ENCODE data around the gene KRTAP12-1.
"Not testable (repeated sequence)": the region's sequence is repeated elsewhere in the genome, so short reads cannot be mapped to it uniquely, and the experiment has no call there.

KRTAP12-1 gene

GRCh38 chr21:44682580-44683151 lies 703 bp upstream of the KRTAP12-1 start:
- no peak overlapping the region for H3K4me3 Mint-ChIP-seq
- H3K9me3 Mint-ChIP-seq, result no peaks in the 10 kb centered on the region
- H3K27ac Mint-ChIP-seq, result no peak overlapping the region

GRCh38 chr21:44681152-44681551 lies 811 bp downstream of the KRTAP12-1 start:
- Mint-ChIP-seq H3K4me3 (no peak overlapping the region), H3K27me3 (ENCODE audit: low read depth) (peaks cover 38% of the 10 kb centered on the region), H3K9me3 (no peaks in the 10 kb centered on the region), H3K36me3 (ENCODE audit: low read depth) (no peaks in the 10 kb centered on the region), H3K27ac (no peak overlapping the region), H3K4me1 (ENCODE audit: low read depth) (peaks cover 8% of the 10 kb centered on the region)

More at GRCh38 chr21:44682580-44683151, 703 bp upstream of the KRTAP12-1 start:
- H3K4me1 Mint-ChIP-seq (ENCODE audit: low read depth), result peaks cover 14% of the 10 kb centered on the region
- no peaks in the 10 kb centered on the region for H3K36me3 Mint-ChIP-seq (ENCODE audit: low read depth)
- H3K27me3 Mint-ChIP-seq (ENCODE audit: low read depth), result peaks cover 35% of the 10 kb centered on the region

GRCh38 chr21:44677881-44678280 lies 4.1 kb downstream of the KRTAP12-1 start:
- Mint-ChIP-seq H3K4me1 (ENCODE audit: low read depth) (no peaks in the 10 kb centered on the region), H3K36me3 (ENCODE audit: low read depth) (peaks cover 3% of the 10 kb centered on the region), H3K27me3 (ENCODE audit: low read depth) (peaks cover 49% of the 10 kb centered on the region), H3K4me3 (no peak overlapping the region), H3K9me3 (peaks cover 29% of the 10 kb centered on the region), H3K27ac (no peak overlapping the region)

GRCh38 chr21:44671911-44672310 lies 10.1 kb downstream of the KRTAP12-1 start:
- Mint-ChIP-seq H3K9me3 (peaks cover 67% of the 10 kb centered on the region), H3K4me1 (ENCODE audit: low read depth) (no peaks in the 10 kb centered on the region), H3K4me3 (no peak overlapping the region), H3K27me3 (ENCODE audit: low read depth) (peaks cover 39% of the 10 kb centered on the region), H3K36me3 (ENCODE audit: low read depth) (peaks cover 9% of the 10 kb centered on the region), H3K27ac (no peak overlapping the region)

GRCh38 chr21:44670642-44671432 lies 11.1 kb downstream of the KRTAP12-1 start:
- H3K27ac Mint-ChIP-seq, result no peak overlapping the region
- H3K9me3 Mint-ChIP-seq, result peaks cover 64% of the 10 kb centered on the region
- H3K36me3 Mint-ChIP-seq (ENCODE audit: low read depth), result peaks cover 9% of the 10 kb centered on the region
- H3K27me3 Mint-ChIP-seq (ENCODE audit: low read depth), result peaks cover 34% of the 10 kb centered on the region
- H3K4me3 Mint-ChIP-seq, result no peak overlapping the region
- no peaks in the 10 kb centered on the region for H3K4me1 Mint-ChIP-seq (ENCODE audit: low read depth)

GRCh38 chr21:44667612-44668011 lies 14.4 kb downstream of the KRTAP12-1 start:
- H3K27me3 Mint-ChIP-seq (ENCODE audit: low read depth), result peaks cover 28% of the 10 kb centered on the region
- H3K4me3 Mint-ChIP-seq, result no peak overlapping the region
- peaks cover 53% of the 10 kb centered on the region for H3K9me3 Mint-ChIP-seq
- H3K4me1 Mint-ChIP-seq (ENCODE audit: low read depth), result no peaks in the 10 kb centered on the region
- peaks cover 6% of the 10 kb centered on the region for H3K36me3 Mint-ChIP-seq (ENCODE audit: low read depth)
- no peak overlapping the region for H3K27ac Mint-ChIP-seq

GRCh38 chr21:44666401-44667320 lies 15.3 kb downstream of the KRTAP12-1 start, which contains the start of gene KRTAP12-2:
Gene KRTAP12-2, minus strand, starts transcription at chr21:44666927. Its CDS starts 41 bp downstream, at chr21:44666886.
- Mint-ChIP-seq H3K27ac (no peak within 1 kb of the TSS), H3K4me3 (no peak within 1 kb of the TSS), H3K27me3 (ENCODE audit: low read depth) (peaks cover 36% of the 10 kb centered on the region), H3K4me1 (ENCODE audit: low read depth) (no peaks in the 10 kb centered on the region), H3K36me3 (ENCODE audit: low read depth) (peaks cover 6% of the 10 kb centered on the region), H3K9me3 (peaks cover 53% of the 10 kb centered on the region)

GRCh38 chr21:44664691-44665090 lies 17.3 kb downstream of the KRTAP12-1 start:
- H3K36me3 Mint-ChIP-seq (ENCODE audit: low read depth), result peaks cover 13% of the 10 kb centered on the region
- peaks cover 47% of the 10 kb centered on the region for H3K27me3 Mint-ChIP-seq (ENCODE audit: low read depth)
- H3K4me1 Mint-ChIP-seq (ENCODE audit: low read depth), result peaks cover 7% of the 10 kb centered on the region
- no peak overlapping the region for H3K4me3 Mint-ChIP-seq
- peaks cover 50% of the 10 kb centered on the region for H3K9me3 Mint-ChIP-seq
- no peak overlapping the region for H3K27ac Mint-ChIP-seq

GRCh38 chr21:44661567-44661966 lies 20.4 kb downstream of the KRTAP12-1 start:
- not testable (repeated sequence) for H3K27ac Mint-ChIP-seq, H3K4me3 Mint-ChIP-seq

GRCh38 chr21:44658913-44659595 lies 22.9 kb downstream of the KRTAP12-1 start:
- H3K4me3 Mint-ChIP-seq, result peak overlapping the region; percentile 71
- peaks cover 25% of the 10 kb centered on the region for H3K27me3 Mint-ChIP-seq (ENCODE audit: low read depth)
- peaks cover 76% of the 10 kb centered on the region for H3K9me3 Mint-ChIP-seq
- peak overlapping the region; percentile 99 for H3K27ac Mint-ChIP-seq
- H3K4me1 Mint-ChIP-seq (ENCODE audit: low read depth), result peaks cover 53% of the 10 kb centered on the region
- H3K36me3 Mint-ChIP-seq (ENCODE audit: low read depth), result peaks cover 58% of the 10 kb centered on the region

More at GRCh38 chr21:44661567-44661966, 20.4 kb downstream of the KRTAP12-1 start:
- Mint-ChIP-seq H3K4me1 (ENCODE audit: low read depth) (peaks cover 39% of the 10 kb centered on the region), H3K9me3 (peaks cover 65% of the 10 kb centered on the region), H3K36me3 (ENCODE audit: low read depth) (peaks cover 38% of the 10 kb centered on the region), H3K27me3 (ENCODE audit: low read depth) (peaks cover 28% of the 10 kb centered on the region)

GRCh38 chr21:44658541-44658910 lies 23.4 kb downstream of the KRTAP12-1 start:
- H3K4me3 Mint-ChIP-seq, result peak overlapping the region; percentile 71
- H3K27ac Mint-ChIP-seq, result peak overlapping the region; percentile 99
- peaks cover 76% of the 10 kb centered on the region for H3K9me3 Mint-ChIP-seq
- H3K27me3 Mint-ChIP-seq (ENCODE audit: low read depth), result peaks cover 25% of the 10 kb centered on the region
- peaks cover 63% of the 10 kb centered on the region for H3K36me3 Mint-ChIP-seq (ENCODE audit: low read depth)
- H3K4me1 Mint-ChIP-seq (ENCODE audit: low read depth), result peaks cover 58% of the 10 kb centered on the region

- peak within 1 kb of the TSS; percentile 99 for H3K27ac Mint-ChIP-seq
- H3K36me3 Mint-ChIP-seq (ENCODE audit: low read depth), result peaks cover 65% of the 10 kb centered on the region
- H3K4me1 Mint-ChIP-seq (ENCODE audit: low read depth), result peaks cover 59% of the 10 kb centered on the region
- peaks cover 77% of the 10 kb centered on the region for H3K9me3 Mint-ChIP-seq
- H3K4me3 Mint-ChIP-seq, result peak within 1 kb of the TSS; percentile 71
- H3K27me3 Mint-ChIP-seq (ENCODE audit: low read depth), result peaks cover 22% of the 10 kb centered on the region
Observed at GRCh38 chr21:44657635-44658540, 24.1 kb downstream of the KRTAP12-1 start, which contains the start of gene KRTAP12-3. Gene KRTAP12-3, plus strand, starts transcription at chr21:44657932. Its CDS starts 48 bp downstream, at chr21:44657980.

- H3K27ac Mint-ChIP-seq, result peak overlapping the region; percentile 99
- peak overlapping the region; percentile 71 for H3K4me3 Mint-ChIP-seq
- H3K36me3 Mint-ChIP-seq (ENCODE audit: low read depth), result peaks cover 63% of the 10 kb centered on the region
- peaks cover 70% of the 10 kb centered on the region for H3K9me3 Mint-ChIP-seq
- peaks cover 59% of the 10 kb centered on the region for H3K4me1 Mint-ChIP-seq (ENCODE audit: low read depth)
- peaks cover 14% of the 10 kb centered on the region for H3K27me3 Mint-ChIP-seq (ENCODE audit: low read depth)
Observed at GRCh38 chr21:44656868-44657267, 25.1 kb downstream of the KRTAP12-1 start.
